Measurements from ENCODE around the gene KRTAP3-1.

- TF ChIP-seq GATA3 (IDR thresholded peaks at IDR 0.05; ENCODE audit: low read depth, low read length) = no peak
- no peak for TF ChIP-seq GATA2 (IDR thresholded peaks at IDR 0.05; ENCODE audit: low read depth, low read length)
These were observed 7.8 kb upstream of the KRTAP3-1 start for GRCh38 chr17:41016578-41017215.
